Astrocyte of the cerebellum (primary cell): ENCODE measurements around the gene CORO6.
"Not testable (repeated sequence)": the region's sequence is repeated elsewhere in the genome, so short reads cannot be mapped to it uniquely, and the experiment has no call there.

Source experiments
- DNase-seq: peaks from one replicate; pipeline ENCODE4 v3.0.0-alpha.2; 2011; ENCODE audit warnings: low read depth
- H3K4me3 ChIP-seq: 2 replicates; pipeline ENCODE4 v1.5.1; 2011; ENCODE audit warnings: mild to moderate bottlenecking, low read depth, low read length, moderate library complexity
- in situ Hi-C: cut with HindIII; loops from 2 replicates; pipeline ENCODE4 v1.10.0; 2017; ENCODE audit warnings: low sequenced_read_pairs
- TF ChIP-seq, protein P1 (sequence below): IDR thresholded peaks from 2 replicates; pipeline ENCODE4 v1.5.1; 2012; ENCODE audit warnings: low read length, low read depth, moderate library complexity, mild to moderate bottlenecking; ENCODE audit errors: missing control alignments

CORO6 gene

GRCh38 chr17:29663155-29663554 lies 40.4 kb upstream of the CORO6 start:
- TF ChIP-seq, protein P1, sequence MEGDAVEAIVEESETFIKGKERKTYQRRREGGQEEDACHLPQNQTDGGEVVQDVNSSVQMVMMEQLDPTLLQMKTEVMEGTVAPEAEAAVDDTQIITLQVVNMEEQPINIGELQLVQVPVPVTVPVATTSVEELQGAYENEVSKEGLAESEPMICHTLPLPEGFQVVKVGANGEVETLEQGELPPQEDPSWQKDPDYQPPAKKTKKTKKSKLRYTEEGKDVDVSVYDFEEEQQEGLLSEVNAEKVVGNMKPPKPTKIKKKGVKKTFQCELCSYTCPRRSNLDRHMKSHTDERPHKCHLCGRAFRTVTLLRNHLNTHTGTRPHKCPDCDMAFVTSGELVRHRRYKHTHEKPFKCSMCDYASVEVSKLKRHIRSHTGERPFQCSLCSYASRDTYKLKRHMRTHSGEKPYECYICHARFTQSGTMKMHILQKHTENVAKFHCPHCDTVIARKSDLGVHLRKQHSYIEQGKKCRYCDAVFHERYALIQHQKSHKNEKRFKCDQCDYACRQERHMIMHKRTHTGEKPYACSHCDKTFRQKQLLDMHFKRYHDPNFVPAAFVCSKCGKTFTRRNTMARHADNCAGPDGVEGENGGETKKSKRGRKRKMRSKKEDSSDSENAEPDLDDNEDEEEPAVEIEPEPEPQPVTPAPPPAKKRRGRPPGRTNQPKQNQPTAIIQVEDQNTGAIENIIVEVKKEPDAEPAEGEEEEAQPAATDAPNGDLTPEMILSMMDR = no peak
- in situ Hi-C loops = no loop called here
- no peak overlapping the region for H3K4me3 ChIP-seq
- DNase-seq = no peak

DNA sequence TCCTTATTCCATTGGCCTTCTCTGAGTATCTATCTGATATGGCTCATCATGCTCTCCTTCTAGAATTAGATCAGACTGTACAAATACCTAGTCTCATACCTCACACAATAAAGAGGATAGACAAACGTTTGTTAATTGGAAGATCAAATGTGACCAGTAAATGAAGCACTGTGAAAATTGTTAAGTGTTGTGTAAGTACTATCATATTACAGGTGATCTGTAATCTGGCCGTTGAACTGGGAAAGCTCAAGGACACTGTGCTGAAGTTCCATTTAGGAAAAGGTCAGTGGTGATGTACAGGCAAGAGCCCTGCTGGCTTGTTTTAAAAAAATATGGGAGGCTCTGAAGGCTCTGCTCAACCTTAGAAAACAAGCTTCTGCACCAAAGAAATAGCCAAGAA lies 38.5 kb upstream of the CORO6 start:
- no peak overlapping the region for H3K4me3 ChIP-seq
- TF ChIP-seq, protein P1 = no peak
- DNase-seq = no peak
- in situ Hi-C loops = no loop called here

GRCh38 chr17:29659155-29659554 lies 36.4 kb upstream of the CORO6 start:
- DNase-seq = peak; percentile 54
- H3K4me3 ChIP-seq = no peak overlapping the region
- TF ChIP-seq, protein P1 = no peak
- in situ Hi-C loops = no loop called here

GRCh38 chr17:29655323-29655722 lies 32.6 kb upstream of the CORO6 start:
- DNase-seq = no peak
- TF ChIP-seq, protein P1 = no peak
- H3K4me3 ChIP-seq = no peak overlapping the region
- in situ Hi-C loops = no loop called here

DNA sequence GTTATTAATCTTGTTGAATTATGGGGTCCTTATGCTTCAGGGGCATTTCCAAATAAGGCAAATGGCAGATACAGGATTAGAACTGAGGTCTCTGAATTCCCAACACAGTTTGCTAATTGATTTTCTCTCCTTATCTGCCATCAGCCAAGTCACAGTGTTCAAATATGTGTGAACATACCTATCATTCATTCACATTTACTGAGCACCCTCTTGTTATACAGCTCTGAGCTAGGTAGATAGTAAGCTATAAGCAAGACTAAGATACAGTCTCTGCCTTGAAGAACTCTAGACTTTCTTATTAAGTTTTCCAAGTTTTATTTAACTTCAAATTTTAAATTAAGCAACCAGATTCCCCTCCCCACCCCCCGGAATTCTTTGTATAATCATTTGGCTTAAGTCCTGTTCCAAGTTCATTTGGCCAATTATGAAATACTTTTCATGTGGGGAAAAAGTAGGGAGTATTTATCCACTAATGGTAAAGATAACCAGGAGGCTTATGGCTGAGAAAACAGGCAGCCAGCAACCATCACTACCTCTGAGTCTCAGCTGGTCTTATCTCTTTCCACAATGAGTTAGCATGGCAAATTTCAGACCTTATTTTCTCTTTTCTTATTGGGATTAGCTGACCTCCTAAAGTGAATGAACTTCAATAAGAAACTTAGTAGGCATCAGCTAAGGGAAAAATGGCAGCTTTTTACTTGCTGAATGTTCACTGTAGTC lies 31.4 kb upstream of the CORO6 start:
- TF ChIP-seq, protein P1 = no peak
- in situ Hi-C loops = no loop called here
- no peak for DNase-seq
- H3K4me3 ChIP-seq = no peak overlapping the region

GRCh38 chr17:29652976-29653375 lies 30.3 kb upstream of the CORO6 start:
- in situ Hi-C loops = no loop called here
- TF ChIP-seq, protein P1 = no peak
- no peak overlapping the region for H3K4me3 ChIP-seq
- DNase-seq = no peak

- DNase-seq, H3K4me3 ChIP-seq, in situ Hi-C loops: not testable (repeated sequence)
Measured at GRCh38 chr17:29651913-29652312, 29.2 kb upstream of the CORO6 start.
